ENCODE measurements around the gene YTHDC2. TPM values are rescaled to one million over a fixed set of nuclear protein-coding genes. Genes with fewer than 3 reads are reported as not detected.

The YTHDC2 gene
- total and polyA plus RNA-seq, 7 donors, result 3.9 to 19.1 (median 11.0) TPM

GRCh38 chr5:113575074-113575473, 61.6 kb downstream of the YTHDC2 start:
- 81 to 95% (median 93%) methylated on average over 4 of the region's 4 CpGs for WGBS, 3 donors
- peaks cover 3 to 37% of the 10 kb centered on the region in 2 donors for H3K36me3 ChIP-seq (ENCODE audit: insufficient read depth in 1 of 2, low read depth in 1 of 2)
- H3K27me3 ChIP-seq (ENCODE audit: insufficient read depth in 3 of 3, low read length in 2 of 3), result no peaks in the 10 kb centered on the region
- no peaks in the 10 kb centered on the region for H3K4me1 ChIP-seq
- no peak overlapping the region for H3K27ac ChIP-seq
- H3K9me3 ChIP-seq, result no peaks in the 10 kb centered on the region
- intact Hi-C loops (cut with DNase I), result no loop called here
- DNase-seq (no peak), ATAC-seq (no peak)
- TF ChIP-seq CTCF (IDR thresholded peaks at IDR 0.05), result no peak
- no peak overlapping the region for H3K4me3 ChIP-seq

- Histone ChIP-seq H3K4me1 (no peaks in the 10 kb centered on the region), H3K27me3 (ENCODE audit: insufficient read depth in 3 of 3, low read length in 2 of 3) (no peaks in the 10 kb centered on the region), H3K4me3 (no peak overlapping the region), H3K9me3 (no peaks in the 10 kb centered on the region), H3K36me3 (ENCODE audit: insufficient read depth in 1 of 2, low read depth in 1 of 2) (peaks cover 3 to 50% of the 10 kb centered on the region in 2 donors), H3K27ac (no peak overlapping the region)
- WGBS, 3 donors, result 74 to 98% (median 94%) methylated on average over 2 of the region's 2 CpGs
- TF ChIP-seq CTCF (IDR thresholded peaks at IDR 0.05), result no peak
- ATAC-seq, result no peak
- DNase-seq, result no peak
- intact Hi-C loops (cut with DNase I), result no loop called here
Observed at GRCh38 chr5:113578091-113578490, 64.6 kb downstream of the YTHDC2 start.

GRCh38 chr5:113581388-113581787, 67.9 kb downstream of the YTHDC2 start:
- intact Hi-C loops (cut with DNase I), result no loop called here
- Histone ChIP-seq H3K9me3 (no peaks in the 10 kb centered on the region), H3K4me3 (no peak overlapping the region), H3K36me3 (ENCODE audit: insufficient read depth in 1 of 2, low read depth in 1 of 2) (peaks cover 0 to 63% of the 10 kb centered on the region in 2 donors), H3K27ac (no peak overlapping the region), H3K4me1 (no peaks in the 10 kb centered on the region), H3K27me3 (ENCODE audit: insufficient read depth in 3 of 3, low read length in 2 of 3) (no peaks in the 10 kb centered on the region)
- 84 to 89% (median 89%) methylated on average over 2 of the region's 2 CpGs for WGBS, 3 donors
- DNase-seq (no peak), ATAC-seq (no peak)
- no peak for TF ChIP-seq CTCF (IDR thresholded peaks at IDR 0.05)

GRCh38 chr5:113598150-113598549, 84.7 kb downstream of the YTHDC2 start:
- intact Hi-C loops (cut with DNase I), result no loop called here
- ATAC-seq, result no peak
- no peak overlapping the region for H3K27ac ChIP-seq
- H3K36me3 ChIP-seq (ENCODE audit: insufficient read depth in 1 of 2, low read depth in 1 of 2), result peaks cover 0 to 33% of the 10 kb centered on the region in 2 donors
- H3K27me3 ChIP-seq (ENCODE audit: insufficient read depth in 3 of 3, low read length in 2 of 3), result no peaks in the 10 kb centered on the region
- H3K4me1 ChIP-seq, result no peaks in the 10 kb centered on the region
- H3K4me3 ChIP-seq, result no peak overlapping the region
- no peaks in the 10 kb centered on the region for H3K9me3 ChIP-seq
- TF ChIP-seq CTCF (IDR thresholded peaks at IDR 0.05), result no peak
- 81 to 86% (median 83%) methylated on average over 2 of the region's 2 CpGs for WGBS, 3 donors
- DNase-seq, result no peak

- Histone ChIP-seq H3K27me3 (ENCODE audit: insufficient read depth in 3 of 3, low read length in 2 of 3) (no peaks in the 10 kb centered on the region), H3K27ac (no peak overlapping the region), H3K36me3 (ENCODE audit: insufficient read depth in 1 of 2, low read depth in 1 of 2) (peaks cover 0 to 25% of the 10 kb centered on the region in 2 donors), H3K9me3 (no peaks in the 10 kb centered on the region), H3K4me1 (no peaks in the 10 kb centered on the region), H3K4me3 (no peak overlapping the region)
- WGBS, 3 donors, result 76 to 80% (median 76%) methylated on average over 2 of the region's 2 CpGs
- TF ChIP-seq CTCF (IDR thresholded peaks at IDR 0.05), result no peak
- intact Hi-C loops (cut with DNase I), result no loop called here
- ATAC-seq (no peak), DNase-seq (no peak)
Observed at GRCh38 chr5:113598926-113599325, 85.4 kb downstream of the YTHDC2 start.
